ENCODE results near the gene NT5DC4.

Gene NT5DC4

DNA sequence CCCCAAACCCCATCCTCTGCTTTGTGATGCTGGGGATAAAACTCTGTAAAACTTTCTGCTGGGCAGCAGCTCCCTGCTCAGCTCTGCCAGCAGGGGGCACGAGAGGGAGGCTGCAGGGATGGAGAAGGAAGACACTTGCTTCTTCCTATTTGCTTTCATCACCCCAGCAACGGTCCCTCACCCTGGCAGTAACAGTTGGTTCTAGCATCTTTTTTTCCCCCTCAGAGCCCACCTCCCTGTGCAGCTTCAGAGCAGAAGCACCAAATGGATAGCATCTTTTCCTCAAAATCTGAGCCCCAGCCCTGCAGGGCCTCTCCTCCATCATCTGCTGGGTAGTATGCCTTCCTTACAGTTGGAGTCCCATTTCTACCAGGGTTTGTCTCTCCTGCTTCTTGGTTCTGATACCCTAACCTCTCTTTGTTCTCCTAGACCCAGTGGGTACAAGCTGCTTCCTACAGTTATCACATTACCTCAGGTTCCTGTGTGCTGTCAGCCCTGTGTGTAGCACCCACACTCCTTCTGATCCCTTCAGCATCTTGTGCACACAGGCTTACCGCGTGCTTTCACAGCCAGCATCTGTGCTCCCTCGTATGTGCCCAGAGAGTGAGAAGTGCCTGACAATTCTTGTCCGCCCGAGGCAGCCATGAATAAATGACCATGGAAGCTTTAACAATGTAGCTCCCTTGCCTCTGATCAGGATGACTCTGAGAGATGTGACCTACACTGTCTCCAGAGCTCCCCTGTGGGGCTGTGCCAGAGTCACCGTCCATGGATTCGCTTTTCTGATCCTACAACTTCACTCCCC lies 29.1 kb downstream of the NT5DC4 start:
- peak; percentile 63 to 97 (median 82) for DNase-seq
- intact Hi-C loops (cut with DNase I): loop anchor here (1.0 to 5.0 kb wide), 3 partner anchors 132 to 207 kb away; no protein-coding TSS in a partner anchor

DNA sequence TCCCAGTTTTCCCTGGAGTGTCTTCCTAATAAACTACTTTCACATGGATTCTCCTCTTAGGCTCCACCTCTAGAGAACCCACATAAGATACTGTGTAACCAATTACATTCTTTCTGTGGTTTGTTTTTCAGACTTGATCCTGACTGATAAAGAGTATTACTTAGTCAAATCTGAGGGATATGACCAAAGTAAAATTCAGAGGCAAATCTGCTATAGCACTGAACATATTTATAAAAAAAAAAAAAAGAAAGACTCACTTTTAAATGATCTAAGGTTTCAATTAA lies 29.7 kb downstream of the NT5DC4 start:
- intact Hi-C loops (cut with DNase I): loop anchor here (5.0 kb wide), 2 partner anchors 132 to 207 kb away; no protein-coding TSS in a partner anchor
- DNase-seq: no peak

DNA sequence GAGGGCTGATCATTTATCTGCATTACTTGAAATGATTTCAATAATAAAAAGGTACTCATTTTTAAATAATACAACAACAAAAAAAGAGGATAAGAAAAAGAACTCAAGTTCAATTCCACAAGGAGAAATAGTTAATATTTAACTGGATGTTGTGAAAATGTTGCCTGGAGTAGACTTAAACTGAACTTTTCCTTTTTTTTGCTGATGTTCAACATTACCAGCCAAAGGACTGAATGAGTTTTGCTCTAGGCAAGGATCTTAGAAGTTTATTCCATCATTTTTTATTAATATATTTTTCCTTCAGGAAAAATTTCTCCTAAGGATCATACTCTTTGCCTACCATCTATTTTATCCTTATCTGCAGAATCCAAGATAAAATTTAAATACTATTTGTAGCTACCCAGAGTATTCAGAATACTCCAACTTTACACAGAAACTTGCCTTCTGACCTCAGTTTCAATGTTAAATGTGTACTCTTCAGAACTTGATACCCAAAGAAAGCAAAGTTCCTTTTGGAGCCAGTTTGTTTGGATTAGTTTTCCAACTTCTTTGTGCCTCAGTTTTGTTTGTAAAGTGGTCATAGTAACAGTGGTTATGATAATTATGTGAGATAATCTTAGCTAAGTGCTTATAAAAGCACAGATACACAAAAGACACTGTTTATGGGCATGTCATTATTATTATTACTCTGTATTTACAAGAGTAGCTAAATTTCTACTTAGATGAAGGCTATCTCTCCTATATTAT lies 30.8 kb downstream of the NT5DC4 start:
- intact Hi-C loops (cut with DNase I): loop anchor here (5.0 kb wide), 2 partner anchors 131 to 206 kb away; no protein-coding TSS in a partner anchor
- no peak for DNase-seq

DNA sequence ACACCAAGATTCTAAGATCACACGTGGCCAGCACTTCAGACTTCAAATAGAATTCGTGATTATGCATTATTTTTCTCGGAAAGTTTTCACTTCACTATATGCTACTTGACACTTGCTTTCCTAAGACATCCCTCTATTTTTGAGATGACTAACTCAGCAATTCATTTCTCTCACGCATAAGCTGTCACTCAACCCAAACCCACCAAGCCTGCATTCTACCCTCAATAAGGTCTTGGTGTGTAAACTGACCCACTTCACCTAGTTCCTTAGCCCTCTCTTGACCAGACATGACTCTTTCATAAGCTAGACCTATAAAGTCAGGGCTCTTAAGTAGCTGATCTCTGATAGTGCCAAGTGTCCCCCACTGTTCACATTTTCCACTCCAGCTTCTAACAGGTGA lies 31.8 kb downstream of the NT5DC4 start:
- intact Hi-C loops (cut with DNase I): loop anchor here (5.0 kb wide), 2 partner anchors 130 to 205 kb away; no protein-coding TSS in a partner anchor
- DNase-seq: no peak

DNA sequence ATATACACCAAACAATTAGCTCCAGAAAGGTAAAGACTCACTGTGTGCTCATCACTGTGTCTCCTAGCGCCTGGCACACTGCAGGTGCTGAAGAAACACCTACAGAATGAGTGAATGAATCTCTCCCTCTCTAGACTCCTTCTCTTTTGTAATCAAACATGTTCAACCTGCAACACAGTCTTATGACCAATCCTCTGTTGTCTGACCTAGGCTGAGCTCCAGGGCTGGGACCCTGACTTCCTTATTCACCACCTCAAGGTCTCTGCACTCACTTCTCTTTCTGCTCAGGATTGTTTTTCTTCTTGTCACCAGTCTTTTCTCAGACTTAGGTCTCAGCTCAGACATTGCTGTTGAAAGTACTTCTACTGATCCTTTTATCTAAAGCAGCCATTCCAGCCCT lies 33.7 kb downstream of the NT5DC4 start:
- no peak for DNase-seq
- intact Hi-C loops (cut with DNase I): loop anchor here (5.0 kb wide), 2 partner anchors 128 to 203 kb away; no protein-coding TSS in a partner anchor

DNA sequence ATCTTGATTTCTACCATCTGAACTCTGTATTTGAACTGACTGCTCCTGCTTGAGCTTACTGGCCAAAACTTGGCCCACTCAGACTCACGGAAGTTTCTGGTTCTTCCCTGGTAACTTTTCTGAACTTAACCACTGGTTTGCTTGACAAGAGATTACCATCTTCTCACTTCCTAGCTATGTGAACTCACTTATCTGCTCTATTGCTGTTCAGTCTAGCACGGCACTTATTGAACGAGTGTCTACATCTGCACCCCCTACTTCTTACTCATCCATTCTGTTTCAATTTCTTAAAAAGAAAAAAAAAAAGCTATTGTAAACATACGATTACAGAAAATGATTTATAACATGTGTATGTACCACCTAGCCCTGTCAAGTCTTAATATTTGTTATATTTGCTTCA lies 34.6 kb downstream of the NT5DC4 start:
- intact Hi-C loops (cut with DNase I): no loop called here
- DNase-seq: no peak

DNA sequence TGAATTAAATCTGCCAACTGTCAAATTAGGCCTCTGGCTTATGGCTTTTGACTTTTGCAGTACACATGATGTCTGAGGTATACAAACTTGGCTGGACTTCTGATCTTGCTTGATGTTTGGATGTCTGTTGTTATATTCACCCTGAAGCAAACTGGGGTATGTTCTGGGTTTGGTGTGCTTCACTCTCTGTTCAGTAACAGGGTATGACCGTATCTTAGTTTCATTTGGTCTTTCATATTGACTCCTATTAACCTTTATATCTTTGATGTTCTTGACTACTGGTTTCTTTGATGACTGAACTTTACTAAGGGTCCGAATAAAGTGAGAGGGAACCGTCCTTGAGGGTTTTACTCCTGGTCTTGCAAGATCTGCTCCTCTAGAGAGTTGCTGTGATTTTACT lies 35.4 kb downstream of the NT5DC4 start:
- intact Hi-C loops (cut with DNase I): no loop called here
- no peak for DNase-seq

DNA sequence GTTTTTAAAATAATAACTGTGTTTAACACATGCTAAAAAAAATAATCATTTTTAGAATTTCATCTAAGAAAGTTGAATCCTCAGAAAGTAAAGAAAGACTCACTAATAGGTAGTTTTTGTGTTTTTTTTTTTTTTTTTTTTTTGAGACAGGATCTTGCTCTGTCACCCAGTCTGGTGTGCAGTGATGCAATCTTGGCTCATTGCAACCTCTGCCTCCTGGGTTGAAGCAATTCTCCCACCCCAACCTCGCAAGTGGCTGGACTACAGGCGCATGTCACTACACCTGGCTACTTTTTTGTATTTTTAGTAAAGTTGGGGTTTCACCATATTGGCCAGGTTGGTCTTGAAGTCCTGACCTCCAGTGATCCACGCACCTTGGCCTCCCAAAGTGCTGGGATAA lies 36.4 kb downstream of the NT5DC4 start:
- no peak for DNase-seq
- intact Hi-C loops (cut with DNase I): no loop called here

DNA sequence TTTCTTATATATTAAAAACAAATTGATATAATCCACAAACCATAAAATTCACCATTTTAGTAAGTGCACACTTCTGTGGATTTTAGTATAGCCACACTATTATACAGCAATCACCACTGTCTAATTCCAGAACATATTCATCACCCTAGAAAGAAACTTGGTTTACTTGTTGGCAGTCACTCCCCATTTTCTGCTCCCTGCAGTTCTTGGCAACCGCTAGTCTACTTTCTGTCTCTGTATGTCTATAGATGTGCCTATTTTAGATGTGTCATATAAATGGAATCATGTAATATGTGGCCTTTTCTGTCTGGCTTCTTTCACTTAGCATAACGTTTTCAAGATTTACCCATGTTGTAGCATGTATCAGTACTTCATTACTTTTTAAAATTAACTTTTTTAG lies 37.9 kb downstream of the NT5DC4 start:
- no peak for DNase-seq
- intact Hi-C loops (cut with DNase I): no loop called here

DNA sequence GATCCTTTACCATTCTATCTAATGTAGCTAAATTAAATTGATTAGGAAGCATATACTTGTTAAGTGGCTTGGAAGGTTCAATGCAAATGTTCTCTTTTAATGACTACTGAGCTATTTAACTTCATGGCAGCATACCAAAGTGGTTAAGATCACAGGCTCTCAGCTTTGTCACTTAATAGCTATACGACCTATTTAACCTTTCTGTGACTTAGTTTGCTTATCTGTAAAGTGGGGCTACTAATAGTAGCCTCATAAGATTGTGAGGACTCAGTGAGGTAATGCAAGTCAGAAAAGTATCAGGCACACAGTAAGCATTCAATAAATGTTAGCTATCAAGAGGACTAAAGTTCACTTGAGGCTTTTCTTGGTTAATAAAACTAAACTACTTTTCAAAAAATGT lies 39.3 kb downstream of the NT5DC4 start:
- DNase-seq: no peak
- intact Hi-C loops (cut with DNase I): no loop called here

DNA sequence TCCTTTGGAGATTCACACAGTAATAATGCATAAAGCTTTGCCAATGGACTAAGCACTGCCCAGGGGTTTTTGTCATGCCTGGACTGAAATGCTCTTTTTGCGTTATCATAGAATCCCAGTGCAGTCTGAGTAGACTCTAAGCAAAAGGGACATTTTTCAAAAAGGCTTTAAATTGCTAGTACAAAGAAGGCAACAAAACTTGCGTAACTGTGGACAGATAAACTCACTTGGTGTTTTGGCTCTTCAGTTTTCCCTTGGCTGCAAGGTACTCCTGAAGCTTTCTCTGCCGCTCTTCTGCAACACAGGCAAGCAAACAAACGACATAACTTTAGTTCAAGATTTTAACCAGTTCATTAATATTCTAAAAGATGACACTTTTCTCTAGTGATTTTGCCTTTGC lies 41.5 kb downstream of the NT5DC4 start:
- DNase-seq: no peak
- intact Hi-C loops (cut with DNase I): no loop called here

DNA sequence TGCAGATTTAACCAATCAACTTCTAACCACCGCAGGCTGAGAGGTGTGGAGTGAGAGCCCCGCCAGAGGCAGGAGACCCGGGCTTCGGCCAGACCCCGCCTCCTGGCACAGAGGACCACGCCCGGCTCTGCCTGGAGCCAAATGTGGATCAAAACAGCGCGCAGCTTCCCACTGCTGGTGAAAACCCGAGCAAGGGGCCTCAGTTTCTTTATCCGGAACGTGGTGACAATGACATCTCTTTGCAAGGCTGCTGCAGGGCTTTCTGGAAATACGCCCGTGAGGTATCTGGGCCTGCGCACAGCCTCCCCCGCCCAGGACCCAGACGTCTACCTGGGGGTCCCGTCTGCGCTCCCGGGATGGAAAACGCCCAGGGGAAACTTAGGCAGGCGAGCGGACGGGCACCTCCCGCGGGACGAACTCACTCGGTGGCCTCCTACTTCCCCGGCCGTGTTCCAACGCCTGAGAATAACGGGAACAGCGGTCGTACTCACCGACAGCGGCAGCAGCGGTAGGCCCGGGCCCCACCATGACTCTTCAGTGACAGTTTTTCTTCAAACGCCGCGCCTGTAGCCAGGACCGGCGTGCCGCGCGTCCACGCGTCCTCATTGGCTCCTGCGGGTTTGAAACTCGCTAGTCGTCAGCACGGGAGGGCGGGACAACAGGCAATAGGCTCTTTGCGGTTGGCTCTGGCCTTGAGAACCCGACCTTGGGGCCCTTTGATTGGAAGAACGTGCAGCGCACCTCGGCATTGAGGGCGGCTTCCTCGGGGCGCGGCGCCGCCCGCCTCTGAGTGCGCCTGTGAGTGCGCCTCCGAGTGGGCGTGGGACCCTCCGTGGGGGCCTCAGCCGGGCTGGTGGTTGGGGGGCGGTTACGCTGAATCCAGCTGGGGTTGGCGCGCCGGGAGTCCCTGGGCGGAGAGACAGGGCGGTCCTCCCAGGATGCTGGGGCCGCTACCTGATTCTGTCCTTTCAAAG lies 43.5 kb downstream of the NT5DC4 start, which contains the start of gene CKAP2L:
Gene CKAP2L, minus strand, starts transcription at position 539 of the 974 bp plus-strand sequence. Its CDS starts 11 bp downstream, at position 528.
- intact Hi-C loops (cut with DNase I): no loop called here
- peak; percentile 91 to 99 (median 96) for DNase-seq

DNA sequence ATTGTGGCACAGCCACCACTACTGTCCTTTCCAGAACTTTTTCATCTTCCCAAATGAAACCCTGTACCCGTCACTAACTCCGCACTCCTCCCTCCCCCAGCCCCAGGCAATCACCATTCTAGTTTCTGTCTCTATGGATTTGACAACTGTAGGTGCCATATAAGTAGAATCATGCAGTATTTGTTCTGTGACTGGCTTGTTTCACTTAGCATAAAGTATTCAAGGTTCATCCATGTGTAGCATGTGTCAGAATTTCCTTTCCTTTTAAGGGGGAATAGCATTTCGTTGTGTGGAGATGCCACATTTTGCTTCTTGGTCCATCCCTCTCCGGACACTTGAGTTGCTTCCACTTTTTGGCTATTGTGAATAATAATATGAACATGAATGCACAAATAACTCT lies 44.4 kb downstream of the NT5DC4 start:
- no peak for DNase-seq

DNA sequence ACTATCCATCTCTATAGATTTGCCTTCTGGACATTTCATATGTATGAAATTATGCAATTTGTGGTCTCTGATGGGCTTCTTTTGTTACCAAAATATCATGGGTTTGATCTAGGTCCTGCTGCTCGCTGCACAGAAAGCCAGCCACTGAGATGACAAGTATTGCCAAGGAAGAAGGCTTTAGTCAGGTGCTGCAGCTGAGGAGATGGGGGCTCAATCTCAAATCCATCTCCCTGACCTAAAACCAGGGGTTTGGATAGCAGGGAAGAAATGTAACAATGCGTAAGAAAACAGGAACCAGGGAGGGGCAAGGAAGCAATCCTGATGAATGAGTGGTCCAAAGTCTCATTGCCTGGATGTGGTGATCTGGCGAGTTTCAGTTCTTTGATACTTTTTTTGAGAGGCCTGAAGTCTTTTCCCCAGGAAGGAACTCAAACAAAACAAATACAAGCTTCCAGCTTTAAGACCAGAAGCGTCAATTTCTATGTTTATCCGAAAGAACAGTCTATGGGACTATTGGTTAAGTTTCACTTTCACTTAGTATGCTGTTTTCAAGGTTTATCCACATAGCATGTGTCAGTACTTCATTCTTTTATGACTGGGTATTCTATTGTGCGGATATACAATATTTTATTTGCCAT lies 47.0 kb downstream of the NT5DC4 start:
- intact Hi-C loops (cut with DNase I): no loop called here

More for the DNA sequence above, 44.4 kb downstream of the NT5DC4 start:
- intact Hi-C loops (cut with DNase I): no loop called here

DNA sequence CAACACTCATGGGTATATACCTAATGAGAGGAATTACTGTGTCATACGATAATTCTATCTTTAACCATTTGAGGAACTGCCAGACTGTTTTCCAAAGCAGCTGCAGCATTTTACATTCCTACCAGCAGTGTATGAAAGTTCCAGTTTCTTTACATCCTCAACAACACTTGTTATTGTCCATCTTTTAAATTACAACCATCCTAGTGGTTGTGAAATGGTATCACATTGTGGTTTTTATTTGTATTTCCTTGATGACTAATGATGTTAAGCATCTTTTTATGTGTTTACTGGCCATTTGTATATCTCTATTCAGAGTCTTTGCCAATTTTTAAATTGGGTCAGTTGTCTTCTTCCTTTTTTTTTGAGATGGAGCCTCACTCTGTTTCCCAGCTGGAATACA lies 47.6 kb downstream of the NT5DC4 start:
- no peak for DNase-seq
- intact Hi-C loops (cut with DNase I): no loop called here

More for the DNA sequence above, 47.0 kb downstream of the NT5DC4 start:
- DNase-seq: no peak

DNA sequence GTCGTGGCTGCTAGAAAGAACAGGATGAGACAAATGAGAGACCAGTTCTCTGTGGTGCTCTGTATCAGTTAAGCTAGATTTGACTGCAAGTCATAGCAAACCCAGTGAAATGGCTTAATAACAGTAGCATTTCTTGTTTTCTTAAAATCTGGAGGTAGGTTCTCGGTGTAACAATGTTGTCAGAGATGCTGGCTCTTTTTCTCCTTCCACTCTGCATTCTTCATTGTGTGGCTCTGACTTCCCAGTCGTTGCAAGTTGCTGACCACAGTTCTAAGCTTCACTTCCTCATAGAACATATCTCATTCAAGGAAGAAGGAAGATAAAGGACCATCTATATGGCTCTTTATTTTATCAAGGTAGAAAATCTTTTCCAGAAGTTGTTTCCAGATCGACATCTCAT lies 51.5 kb downstream of the NT5DC4 start:
- no peak for DNase-seq
- intact Hi-C loops (cut with DNase I): no loop called here

DNA sequence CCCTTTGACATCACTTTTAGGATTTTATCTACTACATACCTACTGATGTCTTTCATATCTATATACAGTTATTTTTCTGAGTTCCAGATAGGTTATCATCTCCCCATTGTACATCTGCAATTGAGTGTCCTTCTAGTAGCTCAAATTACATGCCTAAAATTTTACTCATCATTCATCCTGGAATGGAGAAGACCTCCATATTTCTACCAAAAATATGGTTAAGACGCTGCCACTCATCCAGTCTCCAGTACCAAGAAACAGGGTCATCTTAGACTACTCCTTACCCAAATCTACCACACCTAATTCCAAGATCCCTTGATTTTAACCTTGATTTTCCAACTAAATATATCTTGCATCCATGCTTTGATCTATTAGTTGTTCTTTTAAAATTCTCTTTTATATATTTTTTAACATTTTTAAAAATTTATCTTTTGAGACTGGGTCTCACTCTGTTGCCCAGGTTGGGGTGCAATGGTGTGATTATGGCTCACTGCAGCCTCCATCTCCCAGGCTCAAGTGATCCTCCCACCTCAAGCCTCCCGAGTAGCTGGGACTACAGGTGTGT lies 52.2 kb downstream of the NT5DC4 start:
- no peak for DNase-seq
- intact Hi-C loops (cut with DNase I): no loop called here

DNA sequence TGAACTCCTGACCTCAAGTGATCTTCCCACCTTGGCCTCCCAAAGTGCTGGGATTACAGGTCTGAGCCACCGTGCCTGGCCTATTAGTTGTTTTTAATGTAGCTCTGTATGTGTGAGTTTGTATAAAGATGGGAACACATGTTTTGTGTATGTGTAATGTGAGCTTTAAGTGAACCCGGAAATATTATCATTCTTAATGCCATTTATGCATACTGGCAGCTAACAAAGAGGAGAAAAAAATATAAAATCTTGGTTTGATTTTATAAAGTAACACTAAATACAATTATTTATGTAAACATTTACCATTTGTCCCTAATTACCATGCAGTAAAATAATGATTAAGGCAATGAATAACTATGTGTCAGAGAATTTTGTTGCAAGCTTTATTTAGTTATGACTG lies 52.7 kb downstream of the NT5DC4 start:
- intact Hi-C loops (cut with DNase I): no loop called here
- DNase-seq: no peak

DNA sequence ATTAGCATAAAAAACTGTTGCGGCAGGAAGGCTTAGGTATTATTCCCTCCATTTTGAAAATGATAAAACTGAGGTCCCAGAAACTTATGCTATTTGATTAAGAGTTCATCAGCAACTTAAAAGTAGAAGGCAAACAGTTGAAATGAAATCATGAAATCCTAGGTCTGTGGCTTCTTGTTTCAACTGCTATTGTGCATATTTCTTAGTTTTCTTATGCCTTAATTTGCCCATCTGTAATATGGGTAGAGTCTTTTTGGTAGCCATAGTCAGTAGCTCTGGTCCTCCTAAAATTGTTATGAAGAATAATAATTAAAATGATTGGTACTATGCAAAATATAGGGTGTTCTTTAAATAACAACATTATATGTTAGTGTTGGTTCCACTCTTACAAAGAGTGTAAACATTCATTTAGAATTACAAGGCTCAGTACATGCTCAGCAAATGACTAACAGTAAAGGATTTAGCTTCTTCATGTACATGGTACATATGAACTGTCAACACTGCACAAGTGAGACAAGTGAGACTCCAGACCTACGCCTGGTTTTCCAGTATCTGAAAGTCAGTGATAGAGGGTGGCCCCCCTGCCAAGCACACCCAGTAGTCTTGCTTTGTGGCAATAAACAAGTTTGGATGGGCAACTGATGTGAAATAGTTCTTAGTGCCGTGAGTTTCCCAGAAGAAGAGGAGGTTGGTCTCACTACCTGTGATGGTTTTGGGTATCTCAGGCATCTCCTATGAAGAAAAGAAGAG lies 53.9 kb downstream of the NT5DC4 start:
- intact Hi-C loops (cut with DNase I): no loop called here
- no peak for DNase-seq

All from posterior cingulate gyrus (tissue), 11 donors.